GM12878 (cell line): ENCODE data around the gene TDRD3. TPM values are rescaled to one million over a fixed set of nuclear protein-coding genes. Genes with fewer than 3 reads are reported as not detected.

Experiments
- ATAC-seq: fragments of 200-7000 bp; cut with Tn5 transposase; 3 replicates; pipeline ENCODE4 v1.9.1; 2020; ENCODE audit warnings: mild to moderate bottlenecking, moderate library complexity
- BruUV-seq: library from RNA; stranded (reverse); fragments of 400-500 nt; replicated peaks from 2 replicates; lab custom pipeline; 2021; lab: Mats Ljungman, UMichigan
- CTCF ChIA-PET: fragments of 300-600 bp; sonication (Branson Sonifier 250); formaldehyde crosslinking; extraction: SDS; loops from one replicate; lab custom pipeline; 2021; ENCODE audit warnings: inconsistent platforms; lab: Yijun Ruan, JAX
- POLR2A ChIA-PET: fragments of 350-600 bp; formaldehyde crosslinking; extraction: SDS; loops from one replicate; lab custom pipeline; 2021; ENCODE audit warnings: inconsistent platforms; lab: Charles Lee
- RAD21 ChIA-PET: fragments of 300-600 bp; sonication (Branson Sonifier 250); formaldehyde crosslinking; loops from one replicate; lab custom pipeline; 2023; ENCODE audit warnings: antibody characterized with exemption; ENCODE audit not compliant: unreplicated experiment; lab: Charles Lee
- SMC1A ChIA-PET: fragments of 300-600 bp; sonication (Branson Sonifier 250); formaldehyde crosslinking; loops from one replicate; lab custom pipeline; 2023; ENCODE audit not compliant: unreplicated experiment, uncharacterized antibody; lab: Charles Lee
- DNase-seq: peaks from one replicate; pipeline ENCODE4 v3.0.0-alpha.2; 2011; ENCODE audit warnings: low read depth, low spot score
- FAIRE-seq: peaks from 3 replicates; lab custom pipeline; 2011; peaks lifted over from hg19 to GRCh38; lab: Jason Lieb, UNC
- H2AFZ ChIP-seq: 2 replicates; pipeline ENCODE4 v1.6.0; 2011; ENCODE audit warnings: low read depth, low read length, control low read depth; ENCODE audit not compliant: control insufficient read depth
- H3K27ac ChIP-seq: 2 replicates; pipeline ENCODE4 v1.5.1; 2011; ENCODE audit warnings: control low read depth; ENCODE audit not compliant: control insufficient read depth, insufficient read depth
- H3K27me3 ChIP-seq, 2 experiments: replicated peaks in 1 of 2; 2 replicates each; pipeline versions ENCODE4 v1.6.0 to v1.6.1; 2011; ENCODE audit warnings: low read length in 1 of 2; ENCODE audit not compliant: control insufficient read depth in 2 of 2, insufficient read depth in 2 of 2
- H3K36me3 ChIP-seq, 2 experiments: 2 replicates each; pipeline ENCODE4 v1.5.1; 2011; ENCODE audit warnings: low read length in 1 of 2; ENCODE audit not compliant: control insufficient read depth in 2 of 2, insufficient read depth in 2 of 2
- H3K4me1 ChIP-seq: 2 replicates; pipeline ENCODE4 v1.6.1; 2011; ENCODE audit warnings: mild to moderate bottlenecking, low read length, moderate library complexity, mixed read lengths; ENCODE audit not compliant: control insufficient read depth, insufficient read depth
- H3K4me2 ChIP-seq: 2 replicates; pipeline ENCODE4 v1.6.0; 2011; ENCODE audit warnings: control low read depth; ENCODE audit not compliant: control insufficient read depth, insufficient read depth
- H3K4me3 ChIP-seq: fragments of 200-600 bp; sonication (generic); 2 replicates; pipeline ENCODE4 v1.5.1; 2016
- H3K79me2 ChIP-seq: 2 replicates; pipeline ENCODE4 v1.6.0; 2011; ENCODE audit warnings: low read length; ENCODE audit not compliant: control insufficient read depth, insufficient read depth
- H3K9ac ChIP-seq: 2 replicates; pipeline ENCODE4 v1.8.0; 2011; ENCODE audit warnings: low read length, control low read depth, mixed read lengths; ENCODE audit not compliant: control insufficient read depth, insufficient read depth
- H3K9me3 ChIP-seq: replicated peaks from 3 replicates; pipeline ENCODE4 v1.5.1; 2011; ENCODE audit warnings: mild to moderate bottlenecking, low read length; ENCODE audit not compliant: control insufficient read depth, insufficient read depth
- H4K20me1 ChIP-seq: 2 replicates; pipeline ENCODE4 v1.6.0; 2011; ENCODE audit not compliant: control insufficient read depth, insufficient read depth
- CHD2 ChIP-seq: IDR thresholded peaks from 2 replicates; pipeline ENCODE4 v1.6.1; 2011; ENCODE audit warnings: low read depth, low read length, improper control_type of control experiment, borderline replicate concordance
- EGR1 ChIP-seq, 2 experiments: IDR thresholded peaks; 1 replicate in 1 of 2; 2 replicates in 1 of 2; pipeline ENCODE4 v1.6.1; 2011 to 2012; ENCODE audit warnings: low read depth in 2 of 2, low read length in 2 of 2, borderline replicate concordance in 1 of 2, mild to moderate bottlenecking in 1 of 2, moderate library complexity in 1 of 2
- JUNB ChIP-seq: IDR thresholded peaks from 2 replicates; pipeline ENCODE4 v1.6.1; 2016; ENCODE audit warnings: antibody characterized with exemption, mild to moderate bottlenecking
- RAD21 ChIP-seq: IDR thresholded peaks from 2 replicates; pipeline ENCODE4 v1.6.1; 2011; ENCODE audit warnings: mild to moderate bottlenecking, low read depth, low read length, moderate library complexity; ENCODE audit not compliant: insufficient read depth
- RUNX3 ChIP-seq: IDR thresholded peaks from 2 replicates; pipeline ENCODE4 v1.6.1; 2012; ENCODE audit warnings: low read length, inconsistent platforms
- SMC3 ChIP-seq: IDR thresholded peaks from 2 replicates; pipeline ENCODE4 v1.6.1; 2011; ENCODE audit warnings: low read length, improper control_type of control experiment, borderline replicate concordance
- WGBS: methylation state at CpG from one replicate; pipeline ENCODE4 v1.1.6; 2016; ENCODE audit warnings: low lambda C conversion rate; ENCODE audit not compliant: insufficient replicate concordance, insufficient coverage; ENCODE audit errors: missing lambda C conversion rate; 5-methylcytosine and 5-hydroxymethylcytosine counted together
- in situ Hi-C: fragments of 300-500 bp; cut with MboI; formaldehyde crosslinking; loops from 9 replicates; pipeline ENCODE4 v1.14.3; 2018; ENCODE audit warnings: mixed read lengths
- intact Hi-C: fragments of 100-400 bp; cut with micrococcal nuclease; formaldehyde crosslinking; loops from one replicate; pipeline ENCODE4 v1.14.2; 2022; ENCODE audit not compliant: unreplicated experiment
- polyA plus RNA-seq, 11 experiments: library from polyadenylated mRNA; depleted of rRNA in 4 of 11; unstranded in 6 of 11; stranded (reverse) in 5 of 11; fragments of >200 nt; fragmentation: Nextera tagmentation in 4 of 11; fragmentation: Illumina TruSeq in 1 of 11; extraction: Ambion mirVana in 4 of 11; extraction: Trizol in 1 of 11; gene quantifications; 1 replicate in 1 of 11; 2 replicates in 10 of 11; pipeline versions ENCODE4 v1.2.1 to v1.2.3, GENCODE V29; 2011 to 2016; ENCODE audit warnings: inconsistent platforms in 2 of 11, missing spikeins in 2 of 11, low read depth in 1 of 11
- total RNA-seq, 4 experiments: library from RNA; depleted of rRNA in 3 of 4; stranded (reverse); fragments of >200 nt in 3 of 4; fragmentation: Illumina TruSeq in 1 of 4; extraction: Trizol in 1 of 4; gene quantifications; 2 replicates each; pipeline versions ENCODE4 v1.2.1 to v1.2.3, GENCODE V29; 2013 to 2021
- TF ChIP-seq, protein P1 (sequence below), 3 experiments: IDR thresholded peaks in 2 of 3; conservative IDR thresholded peaks in 1 of 3; 2 replicates each; pipeline ENCODE4 v1.5.1; 2011; ENCODE audit warnings: low read depth in 3 of 3, low read length in 3 of 3, mild to moderate bottlenecking in 3 of 3, control low read depth in 2 of 3, moderate library complexity in 2 of 3, inconsistent platforms in 1 of 3, mixed read lengths in 1 of 3; ENCODE audit not compliant: control insufficient read depth in 2 of 3, insufficient read depth in 1 of 3; ENCODE audit errors: extremely low read depth in 1 of 3

Gene TDRD3
- total and polyA plus RNA-seq, 10 of the 15 experiments (the other 5 are each of a cell fraction or from before 2014, with no cell fraction given), result 8.4 to 27.9 (median 15.8) TPM

DNA sequence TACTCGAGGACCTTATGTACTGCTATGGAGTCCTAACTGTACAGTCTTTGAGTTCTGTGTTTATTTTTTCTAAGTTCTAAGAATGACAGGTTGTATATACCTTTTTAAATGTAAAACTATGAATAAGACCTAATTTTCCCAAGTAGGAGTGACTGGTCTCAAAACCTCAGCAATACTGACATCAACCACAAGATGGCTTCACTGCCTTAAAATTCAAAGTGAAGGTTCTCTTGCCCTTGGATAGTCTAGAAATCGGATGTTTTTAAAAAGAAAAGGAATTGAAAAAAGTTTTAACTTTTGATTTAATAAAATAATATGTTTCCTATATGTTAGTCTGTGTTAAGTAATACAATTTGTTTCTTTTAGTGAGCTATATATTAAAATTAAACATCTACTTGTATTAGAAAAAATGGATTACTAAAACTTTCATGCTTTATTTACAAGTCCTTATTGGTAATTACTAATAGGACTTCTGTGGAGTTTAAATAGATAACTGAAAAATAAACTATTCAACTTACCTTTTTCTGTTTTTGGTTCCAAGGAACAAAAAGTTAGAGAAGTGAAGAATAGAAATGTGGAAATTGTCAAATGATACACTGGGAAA, 52.0 kb downstream of the TDRD3 start:
- 5% methylated on average over 2 of the region's 2 CpGs for WGBS
- peak; percentile 77 for FAIRE-seq

More for the DNA sequence above, 52.0 kb downstream of the TDRD3 start:
- Histone ChIP-seq H4K20me1 (no peaks in the 10 kb centered on the region), H3K4me3 (no peak overlapping the region), H3K4me1 (no peaks in the 10 kb centered on the region), H3K9ac (no peak overlapping the region), H3K4me2 (no peak overlapping the region), H3K27me3 (no peaks in the 10 kb centered on the region), H3K9me3 (no peaks in the 10 kb centered on the region), H2AFZ (no peak overlapping the region), H3K36me3 (no peaks in the 10 kb centered on the region), H3K27ac (no peak overlapping the region), H3K79me2 (no peaks in the 10 kb centered on the region)
- intact Hi-C loops, result no loop called here
- in situ Hi-C loops, result no loop called here
- ChIA-PET CTCF (interaction anchor here (0.6 to 4.1 kb wide), 19 partner anchors 10 to 961 kb away, joined by 3 to 27 read pairs (median 6); no protein-coding TSS in a partner anchor), RAD21 (interaction anchor here (0.5 to 1.6 kb wide), 4 partner anchors 9 to 259 kb away, joined by 3 to 6 read pairs (median 4); no protein-coding TSS in a partner anchor), SMC1A (interaction anchor here (0.7 to 2.8 kb wide), 10 partner anchors 9 to 542 kb away, joined by 3 to 13 read pairs (median 4); no protein-coding TSS in a partner anchor), POLR2A (no interaction called here)
- peak; percentile 60; the same call in 1 of the 2 replicates for TF ChIP-seq RUNX3
- no peak for TF ChIP-seq EGR1 (IDR thresholded peaks at IDR 0.05; ENCODE audit: borderline replicate concordance in 1 of 2, low read depth in 2 of 2, low read length in 2 of 2)
- TF ChIP-seq CHD2, result no peak
- peak; percentile 53; the same call in 1 of the 2 replicates for TF ChIP-seq SMC3
- peak; percentile 82 for TF ChIP-seq RAD21
- no peak for TF ChIP-seq JUNB
- TF ChIP-seq, protein P1, sequence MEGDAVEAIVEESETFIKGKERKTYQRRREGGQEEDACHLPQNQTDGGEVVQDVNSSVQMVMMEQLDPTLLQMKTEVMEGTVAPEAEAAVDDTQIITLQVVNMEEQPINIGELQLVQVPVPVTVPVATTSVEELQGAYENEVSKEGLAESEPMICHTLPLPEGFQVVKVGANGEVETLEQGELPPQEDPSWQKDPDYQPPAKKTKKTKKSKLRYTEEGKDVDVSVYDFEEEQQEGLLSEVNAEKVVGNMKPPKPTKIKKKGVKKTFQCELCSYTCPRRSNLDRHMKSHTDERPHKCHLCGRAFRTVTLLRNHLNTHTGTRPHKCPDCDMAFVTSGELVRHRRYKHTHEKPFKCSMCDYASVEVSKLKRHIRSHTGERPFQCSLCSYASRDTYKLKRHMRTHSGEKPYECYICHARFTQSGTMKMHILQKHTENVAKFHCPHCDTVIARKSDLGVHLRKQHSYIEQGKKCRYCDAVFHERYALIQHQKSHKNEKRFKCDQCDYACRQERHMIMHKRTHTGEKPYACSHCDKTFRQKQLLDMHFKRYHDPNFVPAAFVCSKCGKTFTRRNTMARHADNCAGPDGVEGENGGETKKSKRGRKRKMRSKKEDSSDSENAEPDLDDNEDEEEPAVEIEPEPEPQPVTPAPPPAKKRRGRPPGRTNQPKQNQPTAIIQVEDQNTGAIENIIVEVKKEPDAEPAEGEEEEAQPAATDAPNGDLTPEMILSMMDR (IDR thresholded peaks at IDR 0.05 in 2 of 3, conservative IDR thresholded peaks at IDR 0.05 in 1 of 3; ENCODE audit: control insufficient read depth in 2 of 3, extremely low read depth in 1 of 3, insufficient read depth in 1 of 3, low read depth in 3 of 3, low read length in 3 of 3), result peak; percentile 67 to 73 (median 68)
- no peak for DNase-seq
- ATAC-seq, result peak; percentile 61
- no TSS peak for BruUV-seq
